Caco-2 (cell line): ENCODE measurements around the gene DDX3X. TPM values are rescaled to one million over a fixed set of nuclear protein-coding genes. Genes with fewer than 3 reads are reported as not detected.

Experiments
- BruUV-seq: library from RNA; stranded (reverse); fragments of 400-500 nt; replicated peaks from 2 replicates; lab custom pipeline; 2021; lab: Mats Ljungman, UMichigan
- CTCF ChIA-PET: fragments of 300-600 bp; sonication (Branson Sonifier 250); formaldehyde crosslinking; loops from one replicate; lab custom pipeline; 2022; ENCODE audit warnings: antibody characterized with exemption; lab: Charles Lee
- POLR2A ChIA-PET: fragments of 300-600 bp; sonication (Branson Sonifier 250); formaldehyde crosslinking; loops from one replicate; lab custom pipeline; 2022; ENCODE audit warnings: antibody characterized with exemption; lab: Charles Lee
- DNase-seq, 2 experiments: peaks; one replicate each; pipeline versions ENCODE4 v3.0.0 to v3.0.0-alpha.2; 2020 to 2022
- H3K27me3 ChIP-seq: replicated peaks from 2 replicates; pipeline ENCODE4 v1.6.0; 2011; ENCODE audit warnings: low read length; ENCODE audit not compliant: control insufficient read depth, insufficient read depth
- H3K36me3 ChIP-seq: 2 replicates; pipeline ENCODE4 v1.5.1; 2011; ENCODE audit warnings: low read length; ENCODE audit not compliant: control insufficient read depth, insufficient read depth
- H3K4me1 ChIP-seq: fragments of 250-450 bp; sonication (Bioruptor Pico); 2 replicates; pipeline ENCODE4 v1.5.1; 2020; ENCODE audit warnings: mild to moderate bottlenecking
- H3K4me3 ChIP-seq: 2 replicates; pipeline ENCODE4 v1.5.1; 2011; ENCODE audit warnings: low read depth, mild to moderate bottlenecking, control low read depth, low read length
- H3K9me3 ChIP-seq: fragments of 250-450 bp; sonication (Bioruptor Pico); 2 replicates; pipeline ENCODE4 v1.5.1; 2020; ENCODE audit warnings: mild to moderate bottlenecking, moderate library complexity
- H3K27ac Mint-ChIP-seq: one replicate; pipeline ENCODE4 v1.8.0; 2022; ENCODE audit warnings: mixed read lengths; ENCODE audit not compliant: unreplicated experiment
- H3K27me3 Mint-ChIP-seq: one replicate; pipeline ENCODE4 v1.8.0; 2022; ENCODE audit warnings: mixed read lengths; ENCODE audit not compliant: insufficient read depth, unreplicated experiment
- H3K36me3 Mint-ChIP-seq: one replicate; pipeline ENCODE4 v1.8.0; 2022; ENCODE audit warnings: mild to moderate bottlenecking, mixed read lengths; ENCODE audit not compliant: insufficient read depth, unreplicated experiment
- H3K4me1 Mint-ChIP-seq: one replicate; pipeline ENCODE4 v1.8.0; 2022; ENCODE audit warnings: low read depth, mixed read lengths; ENCODE audit not compliant: unreplicated experiment
- H3K4me3 Mint-ChIP-seq: one replicate; pipeline ENCODE4 v1.8.0; 2022; ENCODE audit warnings: mild to moderate bottlenecking, moderate library complexity, mixed read lengths; ENCODE audit not compliant: unreplicated experiment
- H3K9me3 Mint-ChIP-seq: one replicate; pipeline ENCODE4 v1.8.0; 2022; ENCODE audit warnings: mixed read lengths; ENCODE audit not compliant: unreplicated experiment
- intact Hi-C: fragments of 100-400 bp; cut with micrococcal nuclease; formaldehyde crosslinking; loops from one replicate; pipeline ENCODE4 v1.10.0; 2022; ENCODE audit not compliant: unreplicated experiment
- total RNA-seq: library from RNA; stranded (reverse); gene quantifications from 2 replicates; pipeline ENCODE4 v1.2.3, GENCODE V29; 2022
- TF ChIP-seq, protein P1 (sequence below), 2 experiments: fragments of 200-600 bp in 1 of 2; IDR thresholded peaks; 1 replicate in 1 of 2; 2 replicates in 1 of 2; pipeline versions ENCODE4 v1.5.1 to v1.8.0; 2011 to 2022; ENCODE audit warnings: antibody characterized with exemption in 1 of 2, control low read depth in 1 of 2, inconsistent platforms in 1 of 2, low read depth in 1 of 2, low read length in 1 of 2, mild to moderate bottlenecking in 1 of 2, moderate library complexity in 1 of 2; ENCODE audit not compliant: insufficient read depth in 1 of 2, severe bottlenecking in 1 of 2, unreplicated experiment in 1 of 2

Gene DDX3X
- total RNA-seq, 1 experiment from 2014 or later, result 302 TPM

DNA sequence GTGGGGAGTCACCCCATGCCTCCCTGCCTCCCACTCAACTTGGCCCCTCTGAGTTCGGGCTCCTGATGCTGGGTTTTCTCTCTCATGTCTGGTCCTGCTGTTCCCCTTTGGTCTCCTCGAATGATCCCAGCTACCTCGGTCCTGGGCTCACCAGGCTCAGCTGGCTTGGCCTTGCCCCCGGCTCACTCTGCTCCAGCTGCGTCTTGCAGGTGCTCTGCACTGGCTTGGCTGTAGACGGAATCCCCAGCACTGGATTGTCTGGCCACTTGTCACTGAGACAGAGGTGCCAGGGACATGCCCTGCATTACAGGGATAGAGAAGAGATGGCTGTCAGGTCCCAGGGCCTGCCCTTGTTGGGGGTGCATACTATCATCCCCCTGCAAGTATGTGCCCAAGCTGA, 71.6 kb downstream of the DDX3X start:
- BruUV-seq, result no TSS peak
- Mint-ChIP-seq H3K27me3 (no peaks in the 10 kb centered on the region), H3K4me1 (no peaks in the 10 kb centered on the region), H3K4me3 (no peak overlapping the region), H3K27ac (no peak overlapping the region), H3K36me3 (no peaks in the 10 kb centered on the region), H3K9me3 (no peaks in the 10 kb centered on the region)
- ChIA-PET POLR2A (no interaction called here), CTCF (no interaction called here)
- Histone ChIP-seq H3K36me3 (no peaks in the 10 kb centered on the region), H3K27me3 (no peaks in the 10 kb centered on the region), H3K9me3 (no peaks in the 10 kb centered on the region), H3K4me1 (no peaks in the 10 kb centered on the region), H3K4me3 (no peak overlapping the region)
- TF ChIP-seq, protein P1, sequence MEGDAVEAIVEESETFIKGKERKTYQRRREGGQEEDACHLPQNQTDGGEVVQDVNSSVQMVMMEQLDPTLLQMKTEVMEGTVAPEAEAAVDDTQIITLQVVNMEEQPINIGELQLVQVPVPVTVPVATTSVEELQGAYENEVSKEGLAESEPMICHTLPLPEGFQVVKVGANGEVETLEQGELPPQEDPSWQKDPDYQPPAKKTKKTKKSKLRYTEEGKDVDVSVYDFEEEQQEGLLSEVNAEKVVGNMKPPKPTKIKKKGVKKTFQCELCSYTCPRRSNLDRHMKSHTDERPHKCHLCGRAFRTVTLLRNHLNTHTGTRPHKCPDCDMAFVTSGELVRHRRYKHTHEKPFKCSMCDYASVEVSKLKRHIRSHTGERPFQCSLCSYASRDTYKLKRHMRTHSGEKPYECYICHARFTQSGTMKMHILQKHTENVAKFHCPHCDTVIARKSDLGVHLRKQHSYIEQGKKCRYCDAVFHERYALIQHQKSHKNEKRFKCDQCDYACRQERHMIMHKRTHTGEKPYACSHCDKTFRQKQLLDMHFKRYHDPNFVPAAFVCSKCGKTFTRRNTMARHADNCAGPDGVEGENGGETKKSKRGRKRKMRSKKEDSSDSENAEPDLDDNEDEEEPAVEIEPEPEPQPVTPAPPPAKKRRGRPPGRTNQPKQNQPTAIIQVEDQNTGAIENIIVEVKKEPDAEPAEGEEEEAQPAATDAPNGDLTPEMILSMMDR (IDR thresholded peaks at IDR 0.05; ENCODE audit: insufficient read depth in 1 of 2, low read depth in 1 of 2, low read length in 1 of 2, severe bottlenecking in 1 of 2, unreplicated experiment in 1 of 2), result no peak
- DNase-seq, result no peak
- intact Hi-C loops, result no loop called here

DNA sequence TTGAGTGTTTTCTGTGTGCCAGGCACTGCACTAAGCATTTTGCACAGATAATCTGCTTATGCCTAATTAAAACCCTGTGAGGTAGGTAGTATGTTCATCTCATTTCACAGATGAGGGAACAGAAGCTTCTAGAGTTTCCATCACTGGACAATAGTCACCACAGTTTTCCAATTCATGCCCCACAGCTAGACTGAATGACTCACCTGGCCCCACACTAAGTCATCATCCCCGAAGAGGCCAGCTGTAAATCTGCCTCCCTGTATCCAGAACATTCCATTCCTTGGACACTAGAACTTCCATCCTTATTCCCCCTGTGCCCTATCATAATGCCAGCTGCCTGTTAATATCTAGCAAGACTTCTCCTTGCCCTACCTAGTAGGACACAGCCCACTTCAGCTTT, 72.2 kb downstream of the DDX3X start:
- CTCF ChIA-PET, result no interaction called here
- no TSS peak for BruUV-seq
- H3K36me3 ChIP-seq, result no peaks in the 10 kb centered on the region

GRCh38 chrX:41407816-41408215, 73.9 kb downstream of the DDX3X start:
- no peaks in the 10 kb centered on the region for H3K4me1 Mint-ChIP-seq

More for the DNA sequence above, 72.2 kb downstream of the DDX3X start:
- H3K9me3 Mint-ChIP-seq, result no peaks in the 10 kb centered on the region
- no peaks in the 10 kb centered on the region for H3K27me3 Mint-ChIP-seq
- no peaks in the 10 kb centered on the region for H3K4me1 Mint-ChIP-seq
- Histone ChIP-seq H3K27me3 (no peaks in the 10 kb centered on the region), H3K4me3 (no peak overlapping the region), H3K9me3 (no peaks in the 10 kb centered on the region), H3K4me1 (no peaks in the 10 kb centered on the region)
- TF ChIP-seq, protein P1 (IDR thresholded peaks at IDR 0.05; ENCODE audit: insufficient read depth in 1 of 2, low read depth in 1 of 2, low read length in 1 of 2, severe bottlenecking in 1 of 2, unreplicated experiment in 1 of 2), result no peak
- H3K27ac Mint-ChIP-seq, result no peak overlapping the region
- intact Hi-C loops, result no loop called here
- H3K36me3 Mint-ChIP-seq, result no peaks in the 10 kb centered on the region
- no peak for DNase-seq
- no peak overlapping the region for H3K4me3 Mint-ChIP-seq
- POLR2A ChIA-PET, result no interaction called here

More at GRCh38 chrX:41407816-41408215, 73.9 kb downstream of the DDX3X start:
- H3K4me1 ChIP-seq, result no peaks in the 10 kb centered on the region
- Mint-ChIP-seq H3K9me3 (no peaks in the 10 kb centered on the region), H3K36me3 (no peaks in the 10 kb centered on the region), H3K27me3 (no peaks in the 10 kb centered on the region), H3K27ac (no peak overlapping the region), H3K4me3 (no peak overlapping the region)
- DNase-seq, result no peak
- no peaks in the 10 kb centered on the region for H3K27me3 ChIP-seq
- no peaks in the 10 kb centered on the region for H3K36me3 ChIP-seq
- no peaks in the 10 kb centered on the region for H3K9me3 ChIP-seq
- H3K4me3 ChIP-seq, result no peak overlapping the region
- CTCF ChIA-PET, result no interaction called here
- intact Hi-C loops, result no loop called here
- TF ChIP-seq, protein P1 (IDR thresholded peaks at IDR 0.05; ENCODE audit: insufficient read depth in 1 of 2, low read depth in 1 of 2, low read length in 1 of 2, severe bottlenecking in 1 of 2, unreplicated experiment in 1 of 2), result no peak
- no TSS peak for BruUV-seq
- POLR2A ChIA-PET, result no interaction called here
